CD4-positive, alpha-beta T cell treated with Interferon alpha-2 for 1 hour (primary cell): ENCODE results near the gene CDY1.
"Not testable (repeated sequence)": the region's sequence is repeated elsewhere in the genome, so short reads cannot be mapped to it uniquely, and the experiment has no call there.

Experiments used
- DNase-seq, 2 donors: peaks; one replicate each; pipeline ENCODE4 v3.0.0-alpha.2; 2020 to 2022

Gene CDY1

GRCh38 chrY:25621817-25622216, at the start of gene CDY1:
CDY1 (plus strand) TSS chrY:25622117; CDS start chrY:25622443, 326 bp downstream.
- DNase-seq: not testable (repeated sequence)

DNA sequence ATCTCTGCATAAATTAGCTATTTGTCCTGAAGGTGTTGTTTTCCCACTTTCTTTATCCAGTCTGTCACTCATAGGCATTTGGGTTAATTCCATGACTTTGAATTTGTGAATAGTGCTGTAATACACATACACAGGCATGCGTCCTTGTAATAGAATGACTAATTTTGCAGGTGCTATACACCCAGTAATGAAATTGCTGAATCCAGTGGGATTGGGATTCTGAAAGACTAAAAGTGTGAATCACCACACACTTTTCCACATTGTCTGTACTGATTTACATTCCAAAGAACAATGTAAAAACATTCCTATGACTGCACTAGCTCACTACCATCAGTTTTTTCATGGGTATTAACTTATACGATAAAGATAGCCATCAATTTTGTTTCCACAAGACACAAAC, 28.6 kb upstream of the CDY1 start:
- DNase-seq: not testable (repeated sequence)

DNA sequence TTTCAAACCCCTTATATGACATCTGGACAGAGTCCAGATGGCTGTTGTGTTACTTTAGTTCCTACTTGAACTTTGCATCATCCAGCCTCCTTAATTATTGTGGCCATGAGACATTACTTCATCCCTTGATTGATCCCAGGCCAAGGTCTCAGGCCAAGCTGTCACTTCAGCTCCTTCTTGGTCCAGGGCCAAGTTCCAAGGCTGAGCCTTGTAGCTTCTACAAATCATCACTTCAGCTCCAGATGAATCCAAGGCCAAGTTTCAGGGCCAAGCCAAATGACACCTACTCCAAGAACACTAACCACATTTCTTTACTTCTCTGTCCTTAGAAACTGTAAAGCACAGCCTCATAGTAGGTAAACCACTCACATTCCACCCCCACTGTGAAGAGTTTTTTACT, 1.7 kb upstream of the CDY1 start:
- DNase-seq: not testable (repeated sequence)

DNA sequence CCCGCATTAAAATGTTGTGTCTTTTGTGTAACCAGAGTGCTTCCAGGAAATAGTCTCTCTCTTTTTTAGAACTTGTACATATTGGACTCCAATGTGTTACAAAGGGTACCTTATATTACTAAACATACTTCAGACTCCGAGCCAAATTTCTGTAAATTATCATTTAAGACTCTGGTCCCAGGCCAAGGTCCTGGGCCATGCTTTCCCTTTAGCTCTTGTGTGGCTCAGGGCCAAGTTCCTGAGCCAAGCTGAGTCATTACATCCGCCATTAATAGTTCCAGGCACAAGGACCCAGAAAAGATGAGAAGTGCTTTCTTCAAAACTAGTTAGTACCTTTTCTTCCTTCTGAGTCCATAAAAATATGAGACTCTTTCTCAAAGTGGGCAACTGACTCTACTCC, 4.6 kb downstream of the CDY1 start:
- DNase-seq: not testable (repeated sequence)

DNA sequence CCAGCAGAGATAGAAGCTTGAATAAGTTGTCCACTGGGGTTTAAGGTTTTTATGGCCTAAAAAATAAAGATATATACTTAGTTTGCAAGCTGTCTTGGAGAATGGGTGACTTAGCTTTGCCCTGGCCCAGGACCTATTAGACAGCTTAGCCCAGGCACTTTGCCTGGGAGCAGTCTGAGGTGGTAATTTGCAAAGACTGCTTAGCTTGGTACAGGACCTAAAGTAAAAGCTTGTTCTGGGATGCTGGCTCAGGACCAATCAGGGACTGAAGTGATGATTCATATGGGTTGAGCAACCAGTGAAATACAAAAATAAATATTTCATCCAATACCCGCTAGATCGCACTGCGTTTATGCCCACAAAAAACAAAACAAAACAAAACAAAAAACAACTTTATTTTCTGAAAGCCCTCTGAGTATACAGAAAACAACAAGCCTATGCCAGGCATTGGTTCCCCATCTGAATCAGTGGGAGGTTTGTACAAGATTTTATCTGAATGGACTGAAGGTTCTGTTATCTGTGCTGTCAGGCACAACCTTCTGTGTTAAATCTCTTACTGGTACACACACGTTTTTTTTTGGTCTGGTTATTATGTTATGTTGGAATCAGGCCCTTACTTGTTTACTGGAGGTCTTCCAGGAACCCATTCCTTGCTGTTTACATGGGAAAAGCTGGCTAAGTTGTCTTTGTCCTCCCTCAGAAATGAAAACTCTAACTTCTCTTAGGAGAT, 8.6 kb downstream of the CDY1 start:
- DNase-seq: not testable (repeated sequence)

DNA sequence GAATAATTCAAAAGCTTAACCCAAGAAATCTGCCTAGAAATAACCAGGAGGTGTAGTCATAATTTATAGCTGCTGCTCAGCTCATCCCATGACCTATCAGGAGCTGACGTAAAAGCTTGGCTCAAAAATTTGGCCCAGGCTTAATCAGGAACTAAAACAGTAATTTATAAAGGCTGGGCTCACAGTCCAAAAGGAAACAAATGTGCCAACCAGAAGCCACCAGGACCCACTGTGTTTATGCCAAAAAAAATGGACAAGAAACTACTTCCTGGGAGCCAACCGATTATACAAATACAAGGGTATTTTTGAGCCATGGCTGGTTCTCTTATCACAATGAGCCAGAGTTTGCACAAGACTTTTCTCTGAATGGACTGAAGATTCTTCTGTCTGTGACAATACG, 17.9 kb downstream of the CDY1 start:
- DNase-seq: not testable (repeated sequence)

DNA sequence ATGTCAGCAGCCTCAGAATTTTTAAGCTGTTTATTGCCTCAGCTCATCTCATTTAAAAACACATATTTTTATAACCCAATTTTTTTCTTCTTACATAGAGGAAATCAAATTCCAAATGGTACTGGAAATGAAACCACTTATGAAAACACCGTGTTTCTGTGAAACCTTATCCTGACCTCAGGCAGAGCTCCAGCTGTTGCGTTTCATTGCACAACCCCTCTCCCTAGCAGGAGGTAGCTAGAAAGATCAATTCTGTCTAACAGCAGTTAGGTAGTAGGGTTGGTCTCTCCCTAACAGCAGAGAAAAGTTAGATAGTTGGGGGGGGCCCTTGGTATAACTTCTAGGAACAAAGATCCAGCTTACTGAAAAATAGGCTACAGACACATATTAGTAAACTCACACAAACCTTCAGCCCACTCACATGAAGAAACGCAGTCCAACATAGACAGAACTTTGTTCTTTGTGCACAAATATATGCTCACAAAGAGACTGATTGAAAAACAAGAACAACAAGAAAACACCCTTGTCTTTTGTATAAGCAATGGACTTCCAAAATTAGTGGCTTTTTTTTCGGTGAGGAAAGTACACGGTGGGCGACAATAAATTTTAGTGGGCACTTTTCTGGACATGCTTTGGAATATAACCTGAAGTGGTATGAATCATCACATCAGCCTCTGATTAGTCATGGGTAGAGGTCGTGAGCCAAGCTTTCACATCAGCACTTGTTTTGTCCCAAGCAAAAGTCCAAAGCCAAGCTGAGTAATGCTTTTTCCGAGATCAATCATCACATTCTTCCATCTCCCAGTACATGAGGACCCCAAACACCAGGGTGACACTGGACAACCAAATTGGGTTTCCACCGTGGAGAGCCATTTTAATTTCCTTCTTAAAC, 21.4 kb downstream of the CDY1 start:
- DNase-seq: not testable (repeated sequence)
